NCI-H446 (cell line): Measurements from ENCODE around the gene SF1.

ENCODE experiments used
- DNase-seq, 2 experiments: peaks; one replicate each; lab custom pipeline; 2025; lab: John Stamatoyannopoulos, UW

SF1 gene

GRCh38 chr11:64759722-64760719 lies 18.3 kb downstream of the SF1 start, which contains the start of gene PYGM:
Gene PYGM, minus strand, starts transcription at chr11:64759974. Its CDS starts 76 bp downstream, at chr11:64759898.
- peak in 1 of 2 experiments; percentile 33 for DNase-seq

GRCh38 chr11:64759131-64759721 lies 19.1 kb downstream of the SF1 start:
- no peak for DNase-seq

- no peak for DNase-seq
Observed at GRCh38 chr11:64758330-64759079, 19.8 kb downstream of the SF1 start.

- no peak for DNase-seq
Observed at GRCh38 chr11:64757549-64758329, 20.6 kb downstream of the SF1 start.

- no peak for DNase-seq
Observed at GRCh38 chr11:64755681-64756361, 22.5 kb downstream of the SF1 start.

GRCh38 chr11:64754919-64755662 lies 23.3 kb downstream of the SF1 start:
- no peak for DNase-seq

GRCh38 chr11:64754124-64754918 lies 24.0 kb downstream of the SF1 start:
- DNase-seq = no peak

GRCh38 chr11:64753380-64754123 lies 24.8 kb downstream of the SF1 start:
- no peak for DNase-seq

- no peak for DNase-seq
Observed at GRCh38 chr11:64753019-64753379, 25.3 kb downstream of the SF1 start.

- DNase-seq = no peak
Observed at GRCh38 chr11:64752175-64752970, 26.0 kb downstream of the SF1 start.

GRCh38 chr11:64751580-64751979 lies 26.8 kb downstream of the SF1 start:
- DNase-seq = no peak

- no peak for DNase-seq
Observed at GRCh38 chr11:64751136-64751535, 27.2 kb downstream of the SF1 start.

GRCh38 chr11:64750361-64751054 lies 27.8 kb downstream of the SF1 start:
- no peak for DNase-seq

GRCh38 chr11:64747961-64748665 lies 30.2 kb downstream of the SF1 start:
- DNase-seq = no peak

- no peak for DNase-seq
Observed at GRCh38 chr11:64746486-64746885, 31.9 kb downstream of the SF1 start.

GRCh38 chr11:64745521-64746328 lies 32.6 kb downstream of the SF1 start:
- DNase-seq = no peak
